HG03045 (cell line): ENCODE results near the gene KRTAP16-1.
"Not testable (repeated sequence)": the region's sequence is repeated elsewhere in the genome, so short reads cannot be mapped to it uniquely, and the experiment has no call there.

Experiments
- ATAC-seq: cut with Tn5 transposase; IDR thresholded peaks from one replicate; pipeline ENCODE4 v1.9.1; 2021; ENCODE audit warnings: mild to moderate bottlenecking, moderate library complexity; ENCODE audit not compliant: unreplicated experiment

Gene KRTAP16-1

DNA sequence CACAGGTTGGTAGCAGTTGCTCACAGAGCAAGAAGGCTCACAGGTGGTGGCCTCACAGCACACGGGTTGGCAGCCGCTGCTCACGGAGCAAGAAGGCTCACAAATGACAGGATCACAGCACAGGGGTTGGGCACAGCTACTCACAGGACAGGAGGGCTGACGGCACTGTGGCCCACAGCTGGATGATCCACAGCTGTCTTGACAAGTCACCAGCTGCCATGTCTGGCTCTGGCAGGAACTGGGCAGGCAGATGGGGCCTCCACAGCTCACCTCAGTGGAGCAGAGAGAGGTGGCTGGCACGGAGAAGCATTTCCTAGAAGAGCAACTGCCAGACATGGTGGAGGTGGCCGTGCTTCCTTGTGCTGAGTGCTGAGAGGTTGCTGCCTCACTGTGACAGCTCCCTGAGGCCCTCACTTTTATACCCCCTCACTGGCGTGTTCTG lies at the start of gene KRTAP16-1:
Gene KRTAP16-1, minus strand, starts transcription at position 392 of the 442 bp plus-strand sequence. Its CDS starts 56 bp downstream, at position 336.
- no peak for ATAC-seq

DNA sequence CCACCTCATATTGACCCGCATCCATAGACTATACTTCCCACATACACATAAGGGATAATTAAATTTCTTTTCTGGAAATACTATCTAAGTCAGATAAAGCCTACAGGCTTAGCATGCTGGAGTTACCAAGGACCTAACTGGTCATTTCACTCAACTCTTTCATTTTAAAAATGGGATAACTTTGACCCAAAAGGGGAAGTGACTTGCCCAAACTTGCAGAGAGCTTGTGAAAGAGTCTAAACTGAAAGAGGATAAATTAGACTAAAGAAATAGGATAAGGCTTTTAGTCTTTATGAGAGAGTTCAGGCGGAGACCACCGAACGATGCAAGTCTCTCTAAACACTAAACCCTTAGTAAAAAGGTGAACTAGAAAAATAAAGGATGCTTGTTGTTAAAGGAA lies 45.4 kb upstream of the KRTAP16-1 start:
- no peak for ATAC-seq

DNA sequence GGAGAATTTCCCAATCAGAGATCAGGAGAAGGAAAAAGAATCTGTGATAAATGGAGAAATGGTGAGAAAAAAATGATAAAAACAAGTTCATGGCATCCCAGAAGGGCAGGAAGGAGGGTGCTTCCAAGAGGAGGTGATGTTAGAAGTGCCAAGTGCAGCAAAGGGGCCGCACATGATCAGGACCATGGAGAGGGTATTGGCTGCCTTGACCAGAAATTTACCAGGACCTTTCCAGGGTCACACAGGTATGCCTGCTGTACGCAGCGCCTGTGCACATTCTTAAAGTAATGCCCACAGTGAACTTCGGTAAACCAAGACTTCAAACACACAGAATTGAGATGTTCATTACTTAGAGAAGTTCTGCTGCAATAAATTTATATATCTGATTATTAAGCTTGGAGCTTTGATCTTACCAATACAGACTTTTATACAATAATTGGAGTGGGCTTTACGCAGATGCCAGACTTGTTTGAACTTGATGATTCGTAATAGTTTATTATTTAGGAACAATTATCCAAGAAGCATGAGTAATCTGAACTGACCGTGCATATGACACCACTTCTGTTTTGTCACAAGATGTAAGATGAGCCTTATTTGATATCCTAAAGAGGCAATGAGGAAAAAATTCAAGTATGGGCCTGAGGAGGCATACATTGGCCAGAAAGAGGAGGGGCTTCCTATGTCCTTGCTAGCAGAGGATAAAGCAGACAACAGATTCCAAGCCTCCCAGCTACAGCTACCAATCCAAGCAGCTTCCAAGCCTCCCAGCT lies 43.7 kb upstream of the KRTAP16-1 start:
- no peak for ATAC-seq

- ATAC-seq: no peak
Observed at GRCh38 chr17:41351177-41351576, 42.1 kb upstream of the KRTAP16-1 start.

DNA sequence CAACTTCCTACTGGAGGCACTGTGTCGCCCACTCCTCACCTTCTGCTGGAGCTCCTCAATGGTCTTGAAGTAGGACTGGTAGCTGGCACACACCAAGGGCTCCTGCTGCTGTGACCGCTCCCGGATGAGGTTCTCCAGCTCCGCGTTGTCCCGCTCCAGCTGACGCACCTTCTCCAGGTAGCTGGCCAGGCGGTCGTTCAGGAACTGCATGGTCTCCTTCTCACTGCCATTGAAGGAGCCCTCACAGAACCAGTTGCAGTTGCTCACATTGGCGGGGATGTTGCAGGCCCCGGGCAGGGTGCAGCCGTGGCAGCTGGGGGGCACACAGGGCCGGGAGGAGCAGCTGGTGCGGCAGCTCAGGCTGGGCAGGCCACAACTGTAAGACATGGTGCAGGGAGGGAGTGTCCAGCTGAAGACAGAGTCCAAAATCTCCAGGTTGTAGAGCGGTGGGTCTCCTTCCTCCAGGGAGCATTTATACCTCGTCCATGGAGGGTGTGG lies 41.3 kb upstream of the KRTAP16-1 start, which contains the start of gene KRT33A:
Gene KRT33A, minus strand, starts transcription at position 448 of the 498 bp plus-strand sequence. Its CDS starts 61 bp downstream, at position 387.
- not testable (repeated sequence) for ATAC-seq

- ATAC-seq: no peak
Observed at GRCh38 chr17:41347869-41348760, 39.0 kb upstream of the KRTAP16-1 start.

DNA sequence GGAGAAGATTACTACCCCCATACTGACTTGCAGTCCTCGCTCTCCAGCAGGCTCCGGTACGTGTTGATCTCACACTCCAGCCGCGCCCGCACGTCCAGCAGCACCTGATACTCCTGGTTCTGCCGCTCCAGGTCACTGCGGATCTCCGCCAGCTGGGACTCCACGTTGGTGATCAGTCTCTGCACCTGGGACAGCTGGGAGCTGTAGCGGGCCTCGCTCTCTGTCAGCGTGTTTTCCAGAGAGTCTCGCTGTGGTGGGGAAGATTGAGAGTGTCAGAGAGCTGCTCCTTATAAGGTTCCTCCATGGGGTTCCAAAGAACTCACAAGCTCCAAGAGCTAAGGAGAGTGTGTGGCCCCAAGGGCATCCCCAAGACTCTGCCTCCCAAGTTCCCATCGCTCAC lies 37.3 kb upstream of the KRTAP16-1 start:
- not testable (repeated sequence) for ATAC-seq

DNA sequence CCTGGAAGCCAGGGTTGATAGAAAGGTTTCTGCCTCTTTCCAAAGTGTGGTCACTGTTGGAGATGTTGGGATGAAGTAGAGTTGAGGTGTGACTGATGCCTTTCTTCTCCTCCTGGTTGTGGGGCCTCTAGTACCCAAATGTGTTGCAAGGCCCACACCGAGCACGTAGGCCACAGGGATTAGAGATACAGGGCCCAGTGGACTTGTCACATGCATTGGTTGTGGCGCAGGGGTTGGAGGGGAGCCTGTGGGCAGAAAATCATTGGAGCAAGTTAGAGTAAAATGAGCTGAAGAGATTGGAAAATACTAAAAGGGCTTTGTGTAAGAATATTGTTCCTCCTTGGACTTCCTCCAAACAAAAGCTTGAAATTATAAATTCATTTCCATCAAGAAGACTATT lies 36.9 kb upstream of the KRTAP16-1 start:
- no peak for ATAC-seq

GRCh38 chr17:41343029-41343428 lies 33.9 kb upstream of the KRTAP16-1 start:
- no peak for ATAC-seq

DNA sequence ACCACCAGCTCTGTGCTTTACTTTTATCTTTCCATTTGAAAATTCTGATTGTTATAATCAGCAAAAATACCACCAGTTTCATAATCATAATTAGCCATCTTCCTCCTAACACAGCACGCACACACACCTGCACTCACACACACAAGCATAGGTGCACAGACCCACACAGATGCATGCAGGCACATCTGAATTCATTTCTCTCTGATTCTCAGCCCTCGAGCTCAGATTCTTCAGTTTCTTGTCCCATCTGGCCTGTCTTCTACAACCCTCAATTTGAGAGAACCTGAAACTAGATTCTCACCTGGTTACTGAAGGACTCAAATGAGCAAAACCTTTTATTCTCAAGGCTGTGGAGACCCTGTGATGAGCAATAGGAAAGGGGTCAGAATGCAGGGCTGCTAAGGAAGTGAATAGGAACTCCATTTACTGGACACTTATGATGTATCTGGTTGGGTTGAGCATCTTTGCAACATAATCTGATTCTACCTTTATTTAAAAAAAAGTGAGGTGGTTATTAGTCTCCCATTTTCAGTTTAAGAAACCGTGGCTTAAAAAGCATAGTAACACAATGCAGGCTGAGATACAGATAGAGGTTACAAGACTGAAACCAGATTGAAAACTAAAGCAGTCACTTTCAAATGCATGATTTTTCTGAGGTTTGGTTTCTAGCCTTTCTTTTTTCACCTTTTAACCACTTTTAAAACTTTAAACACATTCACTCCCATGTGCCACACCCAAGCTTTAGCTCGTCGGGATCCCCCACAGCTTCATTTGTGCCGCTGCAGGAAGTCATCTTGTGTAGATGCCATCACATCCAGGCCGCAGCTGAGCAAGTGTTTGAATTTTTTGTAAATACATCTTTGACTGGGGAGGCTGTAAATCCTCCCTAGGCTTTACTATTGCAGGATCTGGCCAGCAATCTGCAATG lies 32.1 kb upstream of the KRTAP16-1 start:
- no peak for ATAC-seq

DNA sequence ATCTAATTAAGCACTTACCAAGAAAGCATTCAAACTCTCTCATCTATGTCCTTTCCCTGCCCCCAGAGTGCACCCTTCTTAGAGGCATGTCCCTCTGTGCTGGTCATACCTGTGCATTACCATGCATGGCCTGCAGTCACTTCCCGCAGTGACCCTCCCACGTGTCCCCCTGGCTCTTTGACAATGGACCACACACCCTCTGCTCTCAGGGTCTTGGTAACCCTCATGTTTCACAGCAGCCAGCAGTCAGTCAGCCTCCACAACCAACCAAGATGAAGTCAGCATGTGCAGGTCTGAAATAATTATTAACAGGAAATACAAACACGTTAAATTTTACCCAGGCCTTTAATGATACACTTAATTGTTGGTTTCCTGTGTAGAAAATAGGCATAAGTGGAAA lies 31.4 kb upstream of the KRTAP16-1 start:
- no peak for ATAC-seq

DNA sequence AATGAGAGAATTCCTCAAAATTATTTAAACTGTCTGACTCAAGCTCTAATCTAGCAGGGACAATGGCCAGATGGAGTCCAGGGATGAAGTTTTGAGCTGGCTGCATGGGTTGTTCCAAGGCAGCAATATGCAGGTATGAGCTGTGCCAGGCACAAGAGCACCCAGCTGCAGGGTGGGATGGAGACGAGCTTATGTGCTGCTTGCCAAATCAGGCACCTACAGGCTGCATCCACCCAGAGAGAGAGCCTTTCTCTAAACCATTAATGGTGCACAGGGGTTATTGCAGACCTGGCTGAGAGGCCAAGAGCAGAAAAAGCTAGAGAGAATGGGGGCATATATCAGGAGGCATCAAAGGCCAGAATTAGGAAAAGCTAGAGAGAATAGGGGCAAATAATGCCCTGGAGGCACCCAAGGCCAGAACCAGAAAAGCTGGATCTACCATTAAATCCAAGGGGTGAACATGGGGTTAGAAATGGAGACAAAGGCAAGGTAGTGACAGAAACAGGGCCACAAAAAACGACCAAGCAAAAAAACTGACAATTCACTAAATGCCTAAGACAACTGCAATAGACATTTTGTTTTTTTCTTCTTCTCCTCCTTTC lies 30.6 kb upstream of the KRTAP16-1 start:
- ATAC-seq: no peak

GRCh38 chr17:41338961-41339485 lies 29.9 kb upstream of the KRTAP16-1 start:
- no peak for ATAC-seq

DNA sequence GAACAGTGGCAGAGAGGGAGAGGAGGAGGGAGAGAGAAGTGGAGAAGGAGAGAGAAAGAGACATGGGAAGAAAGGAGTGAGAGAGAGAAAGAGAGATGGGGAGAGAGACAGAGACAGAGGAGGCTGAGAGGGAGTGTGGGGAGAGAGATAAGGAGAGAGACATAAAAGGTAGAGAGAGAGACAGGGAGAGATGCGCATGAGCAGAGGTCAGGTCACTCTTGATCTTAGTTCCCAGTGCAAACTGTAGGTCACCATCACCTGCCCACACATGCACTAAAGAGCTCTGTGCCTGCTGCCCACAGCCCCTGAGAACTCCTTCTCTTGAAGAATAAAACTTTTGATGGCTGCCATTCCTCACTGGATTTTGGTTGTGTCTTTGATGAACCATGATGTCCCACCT lies 26.6 kb upstream of the KRTAP16-1 start:
- ATAC-seq: no peak

DNA sequence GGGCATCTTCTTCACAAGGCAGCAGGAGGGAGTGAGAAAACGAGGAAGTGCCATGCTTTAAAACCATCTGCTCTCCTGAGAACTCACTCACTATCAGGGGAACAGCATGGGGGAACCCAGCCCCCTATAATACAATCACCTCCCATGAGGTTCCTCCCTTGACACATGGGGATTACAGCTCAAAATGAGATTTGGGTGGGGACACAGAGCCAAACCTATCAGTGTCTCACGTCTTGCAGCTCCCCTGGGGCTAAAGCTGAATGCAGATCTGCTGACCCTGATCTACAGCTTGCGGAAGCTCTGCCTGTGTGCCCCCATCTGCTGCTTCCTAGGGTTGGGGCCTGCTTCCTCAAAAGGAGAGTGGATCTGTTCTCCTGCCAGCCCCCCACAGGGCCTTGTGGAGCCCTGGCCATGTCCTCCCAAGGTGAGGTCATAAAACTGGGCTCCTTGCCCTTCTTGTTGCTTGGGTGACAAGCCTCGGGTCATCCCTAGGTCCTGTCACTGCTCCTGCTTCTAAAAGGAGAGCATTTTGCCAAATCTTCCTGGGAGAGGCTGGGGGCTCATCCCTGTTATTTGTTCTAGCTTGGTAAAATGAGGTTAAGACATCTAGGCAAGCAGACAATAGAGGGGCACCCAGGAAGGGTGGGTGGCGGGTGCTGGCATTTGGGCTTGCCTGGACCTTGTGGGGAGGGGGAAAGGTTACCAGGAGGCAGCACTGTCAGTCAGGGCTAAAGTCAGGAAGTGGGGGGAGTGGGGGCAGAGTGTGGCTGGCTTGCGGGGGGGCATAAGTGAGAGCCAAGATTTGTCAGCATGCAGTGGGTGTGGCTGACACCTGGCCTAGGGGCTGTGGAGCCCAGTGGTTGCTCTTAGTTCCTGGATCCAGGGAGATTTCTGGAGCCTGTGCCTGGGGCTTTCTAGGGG lies 25.5 kb upstream of the KRTAP16-1 start:
- ATAC-seq: no peak

DNA sequence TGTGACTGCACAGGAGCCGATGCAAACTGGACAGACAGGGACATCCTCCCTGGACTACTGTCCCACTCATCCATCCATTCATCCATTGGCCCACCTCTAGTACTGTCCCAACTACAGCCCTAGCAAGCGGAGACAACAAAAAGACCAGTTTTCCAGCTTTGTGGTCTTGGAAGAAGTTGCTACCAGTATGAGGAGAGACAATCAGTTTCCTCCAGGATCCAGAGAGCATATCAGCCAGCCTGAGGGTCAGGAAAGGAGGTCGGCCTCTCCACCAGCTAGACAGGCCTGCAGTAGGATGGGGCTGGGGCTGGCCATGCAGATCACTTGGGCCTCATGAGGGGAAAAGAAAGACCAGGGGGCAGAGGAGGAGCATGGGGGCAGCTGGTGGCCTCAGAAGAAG lies 24.7 kb upstream of the KRTAP16-1 start:
- ATAC-seq: no peak

GRCh38 chr17:41333098-41333497 lies 24.0 kb upstream of the KRTAP16-1 start:
- no peak for ATAC-seq

GRCh38 chr17:41332239-41332638 lies 23.1 kb upstream of the KRTAP16-1 start:
- no peak for ATAC-seq

DNA sequence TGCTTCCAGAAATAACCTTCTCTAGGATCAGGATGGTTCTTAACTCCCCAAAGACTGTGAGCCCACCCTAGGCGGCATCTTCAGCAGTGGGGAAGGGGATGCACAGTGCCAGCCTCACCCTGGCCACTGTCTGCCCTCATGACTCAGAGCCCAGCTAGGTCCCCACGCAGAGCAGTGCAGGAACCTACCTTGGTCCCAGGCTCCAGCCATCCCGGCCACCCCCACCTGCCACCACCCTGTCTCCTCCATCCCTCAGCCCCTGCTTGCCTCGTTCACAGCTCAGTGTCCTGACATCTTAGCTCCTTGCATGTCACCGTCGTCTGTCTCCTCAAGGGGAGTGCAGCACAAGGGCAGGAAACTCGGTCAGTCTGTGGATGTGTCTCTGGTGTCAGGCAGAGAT lies 22.5 kb upstream of the KRTAP16-1 start:
- ATAC-seq: no peak
